ENCODE data around the gene ADAMTS17.

GRCh38 chr15:99974246-99974645 lies 367.5 kb downstream of the ADAMTS17 start:
- TF ChIP-seq CTCF (conservative IDR thresholded peaks at IDR 0.05; ENCODE audit: low read depth, low read length), result no peak
- no peak for TF ChIP-seq EZH2 (IDR thresholded peaks at IDR 0.05; ENCODE audit: borderline replicate concordance, low read depth, low read length, poor library complexity, severe bottlenecking)
